Measurements from ENCODE around the gene NCKAP5. TPM values are rescaled to one million over a fixed set of nuclear protein-coding genes. Genes with fewer than 3 reads are reported as not detected.

NCKAP5 gene
- total and polyA plus RNA-seq, 2 of the 8 experiments (the other 6 are each of a cell fraction or from before 2014, with no cell fraction given) = 0.27 to 0.86 TPM

GRCh38 chr2:132849118-132849517 lies 719.1 kb downstream of the NCKAP5 start:
- Histone ChIP-seq H3K27me3 (replicated peaks in 1 of 4; ENCODE audit: control insufficient read depth in 3 of 4, extremely low read depth in 1 of 4, insufficient read depth in 3 of 4, low read length in 3 of 4) (no peaks in the 10 kb centered on the region), H3K27ac (ENCODE audit: low read depth, low read length) (no peak overlapping the region), H4K91ac (replicated peaks; ENCODE audit: insufficient read length, low read length) (no peak overlapping the region), H3K36me3 (ENCODE audit: control insufficient read depth in 2 of 4, insufficient read depth in 4 of 4, low read length in 3 of 4) (no peaks in the 10 kb centered on the region), H3K23me2 (ENCODE audit: low read depth, low read length) (no peaks in the 10 kb centered on the region), H2AK5ac (ENCODE audit: low read depth, low read length) (no peak overlapping the region), H3K4me3 (ENCODE audit: extremely low read depth in 1 of 4, insufficient read depth in 2 of 4, low read depth in 3 of 4, low read length in 4 of 4) (no peak overlapping the region), H3K9ac (replicated peaks in 1 of 4; ENCODE audit: extremely low read depth in 1 of 4, low read depth in 3 of 4, low read length in 3 of 4) (no peak overlapping the region), H2BK120ac (replicated peaks; ENCODE audit: low read depth, low read length) (no peak overlapping the region), H2BK15ac (ENCODE audit: low read length) (no peak overlapping the region), H2BK5ac (ENCODE audit: low read depth, low read length) (no peak overlapping the region), H3K9me3 (ENCODE audit: insufficient read depth in 2 of 2, low read depth in 1 of 2, low read length in 1 of 2) (no peaks in the 10 kb centered on the region), H3K4me1 (replicated peaks in 1 of 4; ENCODE audit: control insufficient read depth in 3 of 4, insufficient read depth in 4 of 4, low read length in 3 of 4) (no peaks in the 10 kb centered on the region), H3K14ac (ENCODE audit: insufficient read length) (no peak overlapping the region), H3K4ac (replicated peaks; ENCODE audit: insufficient read length, low read depth, low read length) (no peak overlapping the region), H2BK12ac (ENCODE audit: low read depth, low read length) (no peak overlapping the region), H3K4me2 (ENCODE audit: insufficient read depth in 1 of 2, low read depth in 2 of 2, low read length in 2 of 2) (no peak overlapping the region), H2BK20ac (ENCODE audit: low read length) (no peak overlapping the region), H2AFZ (ENCODE audit: low read length) (no peak overlapping the region), H4K8ac (ENCODE audit: extremely low read depth, insufficient read depth, low read length) (no peak overlapping the region), H4K20me1 (replicated peaks in 1 of 2; ENCODE audit: control insufficient read depth in 1 of 2, insufficient read depth in 2 of 2, low read length in 2 of 2) (no peaks in the 10 kb centered on the region), H3K23ac (ENCODE audit: insufficient read length) (no peak overlapping the region), H3K79me2 (ENCODE audit: control insufficient read depth in 1 of 2, insufficient read depth in 2 of 2, low read length in 2 of 2) (no peaks in the 10 kb centered on the region), H3K18ac (ENCODE audit: extremely low read depth, low read length) (no peak overlapping the region), H3K79me1 (ENCODE audit: low read depth, low read length) (no peaks in the 10 kb centered on the region), H4K5ac (ENCODE audit: insufficient read length, low read depth, low read length) (no peak overlapping the region), H3K56ac (replicated peaks; ENCODE audit: insufficient read length, low read depth, low read length) (no peak overlapping the region)
- TF ChIP-seq JUN (IDR thresholded peaks at IDR 0.05; ENCODE audit: low read depth, low read length) = no peak
- no peak for TF ChIP-seq RXRA (IDR thresholded peaks at IDR 0.05; ENCODE audit: insufficient read depth, low read depth, low read length)
- no peak for TF ChIP-seq CHD2 (IDR thresholded peaks at IDR 0.05; ENCODE audit: low read length)
- no peak for TF ChIP-seq SRF (IDR thresholded peaks at IDR 0.05; ENCODE audit: low read depth, low read length)
- no peak for TF ChIP-seq KDM4A (IDR thresholded peaks at IDR 0.05; ENCODE audit: low read depth, low read length, severe bottlenecking)
- no peak for TF ChIP-seq EGR1 (IDR thresholded peaks at IDR 0.05; ENCODE audit: borderline replicate concordance, low read depth, low read length)
- no peak for TF ChIP-seq SIRT6 (IDR thresholded peaks at IDR 0.05; ENCODE audit: low read length)
- no peak for TF ChIP-seq SAP30 (IDR thresholded peaks at IDR 0.05; ENCODE audit: insufficient read depth, insufficient replicate concordance, low read length)
- 87% methylated on average over 1 of the region's 1 CpG; no CpG with 5 or more reads in 1 of the 2 experiments for WGBS, 2 experiments (ENCODE audit: extremely low coverage in 1 of 2, insufficient coverage in 1 of 2, insufficient read length in 1 of 2, insufficient replicate concordance in 2 of 2, low coverage in 1 of 2, low lambda C conversion rate in 2 of 2, missing lambda C conversion rate in 1 of 2)
- ChIA-PET CTCF (ENCODE audit: partially characterized antibody) (interaction anchor here (1.0 to 1.8 kb wide), 2 partner anchors 10 to 47 kb away, joined by 3 read pairs; no protein-coding TSS in a partner anchor), POLR2A (ENCODE audit: partially characterized antibody) (interaction anchor here (1.2 kb wide), 1 partner anchor 10 kb away, joined by 5 read pairs; no protein-coding TSS in a partner anchor)
- FAIRE-seq (no peak), DNase-seq (ENCODE audit: low read depth in 1 of 2, low spot score in 2 of 2) (no peak)
